ENCODE data around the gene SLC32A1.

GRCh38 chr20:38727607-38728190, 3.4 kb downstream of the SLC32A1 start:
- TF ChIP-seq CTCF (IDR thresholded peaks at IDR 0.05) (no peak), POLR2A (IDR thresholded peaks at IDR 0.05) (no peak)
